ENCODE measurements around the gene PFN2.
A peak's percentile ranks its signal among the peaks of the same experiment; 100 is the strongest.

The PFN2 gene

GRCh38 chr3:149970716-149971402 is at the start of gene PFN2:
TSS of gene PFN2 (minus strand) at chr3:149970895. CDS start at chr3:149970856, 39 bp downstream.
- Histone ChIP-seq H3K36me3 (ENCODE audit: control insufficient read depth, insufficient read depth, low read length) (no peaks in the 10 kb centered on the region), H3K4me1 (no peaks in the 10 kb centered on the region)

GRCh38 chr3:150015901-150016300 is 45.2 kb upstream of the PFN2 start:
- Histone ChIP-seq H3K36me3 (ENCODE audit: control insufficient read depth, insufficient read depth, low read length) (no peaks in the 10 kb centered on the region), H3K4me3 (ENCODE audit: low read depth, low read length) (no peak overlapping the region), H2AFZ (no peak overlapping the region), H3K9me3 (ENCODE audit: control insufficient read depth, low read length) (no peaks in the 10 kb centered on the region), H3K27me3 (ENCODE audit: control insufficient read depth, insufficient read depth, low read length) (no peaks in the 10 kb centered on the region), H3K27ac (no peak overlapping the region), H3K79me2 (no peaks in the 10 kb centered on the region), H3K4me1 (peaks cover 7% of the 10 kb centered on the region), H3K9ac (no peak overlapping the region), H3K4me2 (ENCODE audit: low read length) (no peak overlapping the region)
- no peak for TF ChIP-seq CTCF (IDR thresholded peaks at IDR 0.05)

More at GRCh38 chr3:149970716-149971402, at the start of gene PFN2:
- TF ChIP-seq CTCF (IDR thresholded peaks at IDR 0.05), result no peak
- H3K27me3 ChIP-seq (ENCODE audit: control insufficient read depth, insufficient read depth, low read length), result no peaks in the 10 kb centered on the region
- peak within 1 kb of the TSS; percentile 84 for H3K4me2 ChIP-seq (ENCODE audit: low read length)
- peak within 1 kb of the TSS; percentile 86 for H3K27ac ChIP-seq
- peak within 1 kb of the TSS; percentile 90 for H2AFZ ChIP-seq
- peak within 1 kb of the TSS; percentile 70 for H3K4me3 ChIP-seq (ENCODE audit: low read depth, low read length)
- peak within 1 kb of the TSS; percentile 59 for H3K9ac ChIP-seq
- H3K79me2 ChIP-seq, result peaks cover 7% of the 10 kb centered on the region
- no peaks in the 10 kb centered on the region for H3K9me3 ChIP-seq (ENCODE audit: control insufficient read depth, low read length)

- H3K4me2 ChIP-seq (ENCODE audit: low read length), result no peak overlapping the region
- no peaks in the 10 kb centered on the region for H3K79me2 ChIP-seq
- H3K27me3 ChIP-seq (ENCODE audit: control insufficient read depth, insufficient read depth, low read length), result no peaks in the 10 kb centered on the region
- peaks cover 7% of the 10 kb centered on the region for H3K4me1 ChIP-seq
- H3K27ac ChIP-seq, result no peak overlapping the region
- TF ChIP-seq CTCF (IDR thresholded peaks at IDR 0.05), result no peak
- no peak overlapping the region for H3K9ac ChIP-seq
- no peaks in the 10 kb centered on the region for H3K9me3 ChIP-seq (ENCODE audit: control insufficient read depth, low read length)
- no peak overlapping the region for H2AFZ ChIP-seq
- H3K36me3 ChIP-seq (ENCODE audit: control insufficient read depth, insufficient read depth, low read length), result no peaks in the 10 kb centered on the region
- no peak overlapping the region for H3K4me3 ChIP-seq (ENCODE audit: low read depth, low read length)
Measured at GRCh38 chr3:150014782-150015181, 44.1 kb upstream of the PFN2 start.

GRCh38 chr3:150013801-150014200 is 43.1 kb upstream of the PFN2 start:
- no peak overlapping the region for H3K4me2 ChIP-seq (ENCODE audit: low read length)
- no peak overlapping the region for H3K4me3 ChIP-seq (ENCODE audit: low read depth, low read length)
- H3K9ac ChIP-seq, result no peak overlapping the region
- no peaks in the 10 kb centered on the region for H3K9me3 ChIP-seq (ENCODE audit: control insufficient read depth, low read length)
- H2AFZ ChIP-seq, result no peak overlapping the region
- H3K79me2 ChIP-seq, result no peaks in the 10 kb centered on the region
- H3K36me3 ChIP-seq (ENCODE audit: control insufficient read depth, insufficient read depth, low read length), result no peaks in the 10 kb centered on the region
- H3K4me1 ChIP-seq, result peaks cover 6% of the 10 kb centered on the region
- TF ChIP-seq CTCF (IDR thresholded peaks at IDR 0.05), result no peak
- no peak overlapping the region for H3K27ac ChIP-seq
- no peaks in the 10 kb centered on the region for H3K27me3 ChIP-seq (ENCODE audit: control insufficient read depth, insufficient read depth, low read length)

- TF ChIP-seq CTCF (IDR thresholded peaks at IDR 0.05), result no peak
Measured at GRCh38 chr3:150006794-150007193, 36.1 kb upstream of the PFN2 start.

More at GRCh38 chr3:150006794-150007193, 36.1 kb upstream of the PFN2 start:
- Histone ChIP-seq H2AFZ (no peak overlapping the region), H3K4me2 (ENCODE audit: low read length) (no peak overlapping the region), H3K79me2 (no peaks in the 10 kb centered on the region), H3K4me1 (no peaks in the 10 kb centered on the region), H3K27ac (no peak overlapping the region), H3K36me3 (ENCODE audit: control insufficient read depth, insufficient read depth, low read length) (no peaks in the 10 kb centered on the region), H3K9me3 (ENCODE audit: control insufficient read depth, low read length) (no peaks in the 10 kb centered on the region), H3K9ac (no peak overlapping the region), H3K4me3 (ENCODE audit: low read depth, low read length) (no peak overlapping the region), H3K27me3 (ENCODE audit: control insufficient read depth, insufficient read depth, low read length) (no peaks in the 10 kb centered on the region)

Measured in parathyroid adenoma (tissue), 2 donors.